H1 (cell line): ENCODE measurements around the gene NDUFA11. TPM values are rescaled to one million over a fixed set of nuclear protein-coding genes. Genes with fewer than 3 reads are reported as not detected.

Experiments used
- CTCF ChIA-PET: fragments of 300-600 bp; sonication (Branson Sonifier 250); formaldehyde crosslinking; loops from one replicate; lab custom pipeline; 2021; ENCODE audit not compliant: partially characterized antibody; lab: Charles Lee
- POLR2A ChIA-PET: fragments of 300-600 bp; sonication (Branson Sonifier 250); formaldehyde crosslinking; loops from one replicate; lab custom pipeline; 2021; ENCODE audit warnings: inconsistent platforms; ENCODE audit not compliant: partially characterized antibody; lab: Charles Lee
- DNase-seq, 2 experiments: peaks; one replicate each; pipeline versions ENCODE4 v3.0.0 to v3.0.0-alpha.2; 2010 to 2022; ENCODE audit warnings: low spot score in 2 of 2, low read depth in 1 of 2, mixed read lengths in 1 of 2
- FAIRE-seq: peaks from 2 replicates; lab custom pipeline; 2011; peaks lifted over from hg19 to GRCh38; lab: Jason Lieb, UNC
- H2AFZ ChIP-seq: 2 replicates; pipeline ENCODE4 v1.8.1; 2012; ENCODE audit warnings: low read length, inconsistent platforms
- H2AK5ac ChIP-seq: 2 replicates; pipeline ENCODE4 v1.6.1; 2013; ENCODE audit warnings: low read depth, low read length
- H2BK120ac ChIP-seq: replicated peaks from 2 replicates; pipeline ENCODE3; 2013; ENCODE audit warnings: low read depth, low read length, inconsistent platforms
- H2BK12ac ChIP-seq: 2 replicates; pipeline ENCODE4 v1.6.1; 2013; ENCODE audit warnings: low read depth, low read length
- H2BK15ac ChIP-seq: 2 replicates; pipeline ENCODE4 v1.6.1; 2013; ENCODE audit warnings: low read length
- H2BK20ac ChIP-seq: 2 replicates; pipeline ENCODE4 v1.6.1; 2013; ENCODE audit warnings: low read length
- H2BK5ac ChIP-seq: 2 replicates; pipeline ENCODE4 v1.6.1; 2013; ENCODE audit warnings: low read depth, low read length
- H3K14ac ChIP-seq: 2 replicates; pipeline ENCODE4 v1.6.1; 2013; ENCODE audit warnings: inconsistent platforms; ENCODE audit not compliant: insufficient read length
- H3K18ac ChIP-seq: 2 replicates; pipeline ENCODE4 v1.6.1; 2013; ENCODE audit warnings: low read length; ENCODE audit errors: extremely low read depth
- H3K23ac ChIP-seq: 2 replicates; pipeline ENCODE4 v1.6.1; 2013; ENCODE audit warnings: inconsistent platforms; ENCODE audit not compliant: insufficient read length
- H3K23me2 ChIP-seq: 2 replicates; pipeline ENCODE4 v1.6.1; 2013; ENCODE audit warnings: low read depth, low read length
- H3K27ac ChIP-seq: 2 replicates; pipeline ENCODE4 v1.6.1; 2011; ENCODE audit warnings: low read depth, low read length, inconsistent platforms
- H3K27me3 ChIP-seq, 4 experiments: replicated peaks in 1 of 4; 1 replicate in 1 of 4; 2 replicates in 3 of 4; pipeline versions ENCODE4 v1.6.1 to v1.8.1; 2011 to 2013; ENCODE audit warnings: low read length in 3 of 4, mild to moderate bottlenecking in 3 of 4, inconsistent platforms in 2 of 4, mixed read lengths in 2 of 4, moderate library complexity in 1 of 4; ENCODE audit not compliant: control insufficient read depth in 3 of 4, insufficient read depth in 3 of 4; ENCODE audit errors: extremely low read depth in 1 of 4
- H3K36me3 ChIP-seq, 4 experiments: 2 replicates each; pipeline versions ENCODE4 v1.6.1 to v1.8.1; 2011 to 2013; ENCODE audit warnings: mild to moderate bottlenecking in 4 of 4, low read length in 3 of 4, moderate library complexity in 2 of 4, control low read depth in 1 of 4, inconsistent platforms in 1 of 4; ENCODE audit not compliant: insufficient read depth in 4 of 4, control insufficient read depth in 2 of 4
- H3K4ac ChIP-seq: replicated peaks from 2 replicates; pipeline ENCODE3; 2013; ENCODE audit warnings: low read length, low read depth, mixed read lengths, inconsistent platforms; ENCODE audit not compliant: insufficient read length
- H3K4me1 ChIP-seq, 4 experiments: replicated peaks in 1 of 4; 1 replicate in 1 of 4; 2 replicates in 3 of 4; pipeline versions ENCODE4 v1.6.1 to v1.8.1; 2011 to 2013; ENCODE audit warnings: low read length in 3 of 4, inconsistent platforms in 2 of 4, mixed read lengths in 1 of 4; ENCODE audit not compliant: insufficient read depth in 4 of 4, control insufficient read depth in 3 of 4
- H3K4me2 ChIP-seq, 2 experiments: 2 replicates each; pipeline versions ENCODE4 v1.6.1 to v1.8.1; 2011 to 2013; ENCODE audit warnings: low read depth in 2 of 2, low read length in 2 of 2, control low read depth in 1 of 2, inconsistent platforms in 1 of 2, mild to moderate bottlenecking in 1 of 2; ENCODE audit not compliant: insufficient read depth in 1 of 2
- H3K4me3 ChIP-seq, 4 experiments: fragments of 200-600, 300-600 bp in 1 of 4; sonication (generic), shearing (Covaris generic), sonication (Bioruptor Twin) in 1 of 4; 2 replicates each; pipeline versions ENCODE4 v1.5.1 to v1.8.1; 2011 to 2016; ENCODE audit warnings: low read length in 4 of 4, low read depth in 3 of 4, control low read depth in 2 of 4, inconsistent platforms in 2 of 4, mild to moderate bottlenecking in 2 of 4, mixed read lengths in 1 of 4, moderate library complexity in 1 of 4; ENCODE audit not compliant: insufficient read depth in 2 of 4; ENCODE audit errors: extremely low read depth in 1 of 4
- H3K56ac ChIP-seq: replicated peaks from 2 replicates; pipeline ENCODE3; 2013; ENCODE audit warnings: low read depth, mild to moderate bottlenecking, mixed read lengths, low read length, inconsistent platforms; ENCODE audit not compliant: insufficient read length
- H3K79me1 ChIP-seq: 2 replicates; pipeline ENCODE4 v1.6.1; 2013; ENCODE audit warnings: low read depth, low read length, control low read depth
- H3K79me2 ChIP-seq, 2 experiments: 2 replicates each; pipeline versions ENCODE4 v1.6.1 to v1.8.1; 2012 to 2013; ENCODE audit warnings: low read length in 2 of 2, mild to moderate bottlenecking in 2 of 2, inconsistent platforms in 1 of 2; ENCODE audit not compliant: insufficient read depth in 2 of 2, control insufficient read depth in 1 of 2
- H3K9ac ChIP-seq, 4 experiments: replicated peaks in 1 of 4; 1 replicate in 1 of 4; 2 replicates in 3 of 4; pipeline versions ENCODE4 v1.6.1 to v1.8.1; 2011 to 2013; ENCODE audit warnings: low read depth in 3 of 4, low read length in 3 of 4, control low read depth in 2 of 4, mild to moderate bottlenecking in 2 of 4, moderate library complexity in 2 of 4, inconsistent platforms in 1 of 4; ENCODE audit errors: extremely low read depth in 1 of 4
- H3K9me3 ChIP-seq, 2 experiments: 2 replicates each; pipeline versions ENCODE4 v1.6.1 to v1.8.1; 2012 to 2013; ENCODE audit warnings: mild to moderate bottlenecking in 2 of 2, moderate library complexity in 2 of 2, control low read depth in 1 of 2, inconsistent platforms in 1 of 2, low read depth in 1 of 2, low read length in 1 of 2, mixed read lengths in 1 of 2; ENCODE audit not compliant: insufficient read depth in 2 of 2
- H4K20me1 ChIP-seq, 2 experiments: replicated peaks in 1 of 2; 2 replicates each; pipeline versions ENCODE3 to v1.8.1; 2011 to 2013; ENCODE audit warnings: inconsistent platforms in 2 of 2, low read length in 2 of 2, mild to moderate bottlenecking in 1 of 2; ENCODE audit not compliant: insufficient read depth in 2 of 2, control insufficient read depth in 1 of 2
- H4K5ac ChIP-seq: 2 replicates; pipeline ENCODE4 v1.6.1; 2013; ENCODE audit warnings: low read length, low read depth, mixed read lengths, inconsistent platforms; ENCODE audit not compliant: insufficient read length
- H4K8ac ChIP-seq: 2 replicates; pipeline ENCODE4 v1.8.0; 2013; ENCODE audit warnings: mild to moderate bottlenecking, moderate library complexity, low read length, inconsistent platforms; ENCODE audit not compliant: insufficient read depth; ENCODE audit errors: extremely low read depth
- H4K91ac ChIP-seq: replicated peaks from 2 replicates; pipeline ENCODE3; 2013; ENCODE audit warnings: low read length, mixed read lengths, inconsistent platforms; ENCODE audit not compliant: insufficient read length
- BRCA1 ChIP-seq: IDR thresholded peaks from 2 replicates; pipeline ENCODE4 v1.6.1; 2012; ENCODE audit warnings: low read depth, low read length, improper control_type of control experiment
- CEBPB ChIP-seq: IDR thresholded peaks from 2 replicates; pipeline ENCODE4 v1.6.1; 2012; ENCODE audit warnings: low read depth, low read length
- EP300 ChIP-seq, 2 experiments: IDR thresholded peaks; 1 replicate in 1 of 2; 2 replicates in 1 of 2; pipeline ENCODE4 v1.6.1; 2011 to 2012; ENCODE audit warnings: low read depth in 2 of 2, low read length in 2 of 2, mild to moderate bottlenecking in 2 of 2, borderline replicate concordance in 1 of 2, inconsistent platforms in 1 of 2, moderate library complexity in 1 of 2
- EZH2 ChIP-seq: fragments of 200-600 bp; sonication (generic); IDR thresholded peaks from 2 replicates; pipeline ENCODE4 v1.7.1; 2012; ENCODE audit warnings: low read depth, mild to moderate bottlenecking, moderate library complexity, low read length, inconsistent platforms; ENCODE audit not compliant: severe bottlenecking
- GTF2F1 ChIP-seq: IDR thresholded peaks from 2 replicates; pipeline ENCODE4 v1.6.1; 2012; ENCODE audit warnings: low read depth, low read length, improper control_type of control experiment, borderline replicate concordance
- HDAC6 ChIP-seq: IDR thresholded peaks from one replicate; pipeline ENCODE4 v1.7.1; 2012; ENCODE audit warnings: low read depth, mild to moderate bottlenecking, inconsistent platforms, low read length, moderate library complexity
- MAFK ChIP-seq: IDR thresholded peaks from 2 replicates; pipeline ENCODE4 v1.6.1; 2012; ENCODE audit warnings: low read depth, mild to moderate bottlenecking, improper control_type of control experiment, low read length
- POU5F1 ChIP-seq: IDR thresholded peaks from 2 replicates; pipeline ENCODE4 v1.6.1; 2011; ENCODE audit warnings: low read depth, mild to moderate bottlenecking, low read length, moderate library complexity
- RFX5 ChIP-seq: IDR thresholded peaks from 2 replicates; pipeline ENCODE4 v1.6.1; 2011; ENCODE audit warnings: low read depth, low read length, improper control_type of control experiment, borderline replicate concordance
- RXRA ChIP-seq: IDR thresholded peaks from 2 replicates; pipeline ENCODE4 v1.6.1; 2011; ENCODE audit warnings: low read depth, mild to moderate bottlenecking, low read length, moderate library complexity; ENCODE audit not compliant: insufficient read depth
- SP1 ChIP-seq: IDR thresholded peaks from 2 replicates; pipeline ENCODE4 v1.6.1; 2011; ENCODE audit warnings: low read depth, low read length
- SP4 ChIP-seq: IDR thresholded peaks from 2 replicates; pipeline ENCODE4 v1.6.1; 2012; ENCODE audit warnings: low read length, inconsistent platforms
- TAF1 ChIP-seq: IDR thresholded peaks from 2 replicates; pipeline ENCODE4 v1.6.1; 2011; ENCODE audit warnings: mild to moderate bottlenecking, low read depth, low read length
- TCF12 ChIP-seq: IDR thresholded peaks from 2 replicates; pipeline ENCODE4 v1.6.1; 2011; ENCODE audit warnings: low read depth, mild to moderate bottlenecking, low read length
- ZNF274 ChIP-seq: IDR thresholded peaks from 2 replicates; pipeline ENCODE4 v1.7.0; 2012; ENCODE audit warnings: low read length, borderline replicate concordance; ENCODE audit errors: extremely low read depth
- WGBS, 2 experiments: shearing (Covaris generic) in 1 of 2; methylation state at CpG; one replicate each; pipeline versions ENCODE4 v1.1.6 to v1.1.7; 2013 to 2015; ENCODE audit warnings: low lambda C conversion rate in 2 of 2, mixed read lengths in 2 of 2, inconsistent platforms in 1 of 2, low coverage in 1 of 2, missing lambda C conversion rate in 1 of 2; ENCODE audit not compliant: insufficient replicate concordance in 2 of 2, insufficient coverage in 1 of 2, insufficient read length in 1 of 2; ENCODE audit errors: extremely low coverage in 1 of 2, missing lambda C conversion rate in 1 of 2; 5-methylcytosine and 5-hydroxymethylcytosine counted together
- polyA plus RNA-seq, 7 experiments: library from polyadenylated mRNA; depleted of rRNA in 3 of 7; stranded (reverse) in 5 of 7; unstranded in 2 of 7; fragments of >200 nt in 5 of 7; fragments of 200-250 nt in 2 of 7; gene quantifications; 1 replicate in 5 of 7; 2 replicates in 1 of 7; 4 replicates in 1 of 7; pipeline versions ENCODE4 v1.2.1 to v1.2.3, GENCODE V29; 2011 to 2013; ENCODE audit warnings: missing spikeins in 2 of 7, mixed read lengths in 2 of 7
- total RNA-seq: library from RNA; stranded (reverse); fragmentation: NEBNext Ultra II Directional; extraction: Animal tissue kit (Norgen Biotek cat#: 25700); gene quantifications from 2 replicates; pipeline ENCODE4 v1.2.1, GENCODE V29; 2021

The NDUFA11 gene
- total and polyA plus RNA-seq, 2 of the 8 experiments (the other 6 are each of a cell fraction or from before 2014, with no cell fraction given) = 205 to 1,037 TPM

DNA sequence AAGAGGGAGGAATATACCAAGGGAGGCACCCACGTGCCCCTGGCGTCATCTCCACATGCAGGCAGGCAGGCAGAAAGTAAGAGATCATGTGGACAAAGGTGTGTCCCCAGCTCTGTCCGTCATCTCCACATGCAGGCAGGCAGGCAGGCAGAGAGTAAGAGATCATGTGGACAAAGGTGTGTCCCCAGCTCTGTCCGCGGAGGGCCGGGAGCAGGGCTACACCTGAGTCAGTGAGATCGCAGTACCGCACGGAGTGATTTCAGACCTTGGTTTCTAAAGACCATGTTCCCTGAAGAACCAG lies 32.7 kb upstream of the NDUFA11 start:
- no peak overlapping the region for H3K4me3 ChIP-seq
- no peak overlapping the region for H3K27ac ChIP-seq
- WGBS, 2 experiments = 88% methylated on average over 9 of the region's 9 CpGs; no CpG with 5 or more reads in 1 of the 2 experiments
- H4K20me1 ChIP-seq = peaks cover 10 to 21% of the 10 kb centered on the region in 2 experiments
- no peak overlapping the region for H3K4ac ChIP-seq
- no peaks in the 10 kb centered on the region for H3K23me2 ChIP-seq
- H2BK20ac ChIP-seq = no peak overlapping the region
- H3K79me2 ChIP-seq = peaks cover 0 to 13% of the 10 kb centered on the region in 2 experiments; a peak in 1 of 4 replicates
- no peak overlapping the region for H3K23ac ChIP-seq
- H4K8ac ChIP-seq = no peak overlapping the region
- no peak overlapping the region for H2AFZ ChIP-seq
- H2BK5ac ChIP-seq = peak overlapping the region; percentile 66; the same call in 1 of the 2 replicates
- H2BK12ac ChIP-seq = no peak overlapping the region
- no peak overlapping the region for H3K14ac ChIP-seq
- no peak for FAIRE-seq
- H3K27me3 ChIP-seq = no peaks in the 10 kb centered on the region
- H3K56ac ChIP-seq = no peak overlapping the region
- no peak overlapping the region for H2BK15ac ChIP-seq
- TF ChIP-seq SP1 = no peak
- TF ChIP-seq POU5F1 = no peak
- TF ChIP-seq TCF12 = no peak
- no peak for TF ChIP-seq EZH2
- TF ChIP-seq EP300 (IDR thresholded peaks at IDR 0.05; ENCODE audit: borderline replicate concordance in 1 of 2, low read depth in 2 of 2, low read length in 2 of 2) = no peak
- TF ChIP-seq ZNF274 = no peak
- TF ChIP-seq GTF2F1 = no peak
- TF ChIP-seq BRCA1 = no peak
- no peak for TF ChIP-seq SP4
- no peak for TF ChIP-seq RFX5
- no peak for TF ChIP-seq CEBPB
- no peak for TF ChIP-seq MAFK
- TF ChIP-seq RXRA = no peak
- no peak for TF ChIP-seq HDAC6
- TF ChIP-seq TAF1 = no peak
- H3K9ac ChIP-seq = no peak overlapping the region
- H2AK5ac ChIP-seq = no peak overlapping the region
- CTCF ChIA-PET = interaction anchor here (0.8 to 4.2 kb wide), 8 partner anchors 11 to 87 kb away, joined by 3 to 11 read pairs (median 4); no protein-coding TSS in a partner anchor
- H3K4me1 ChIP-seq = no peaks in the 10 kb centered on the region; a peak in 1 of 7 replicates
- POLR2A ChIA-PET = no interaction called here
- peaks cover 0 to 27% (median 12%) of the 10 kb centered on the region in 4 experiments; a peak in 6 of 8 replicates for H3K36me3 ChIP-seq
- H3K4me2 ChIP-seq = no peak overlapping the region
- no peak overlapping the region for H2BK120ac ChIP-seq
- peaks cover 18% of the 10 kb centered on the region for H3K79me1 ChIP-seq
- no peak overlapping the region for H3K18ac ChIP-seq
- no peak overlapping the region for H4K91ac ChIP-seq
- no peaks in the 10 kb centered on the region for H3K9me3 ChIP-seq
- H4K5ac ChIP-seq = no peak overlapping the region
- no peak for DNase-seq
